Fibroblast of gingiva (primary cell): ENCODE results near the gene UMODL1.
A peak's percentile ranks its signal among the peaks of the same experiment; 100 is the strongest.

ENCODE experiments used
- DNase-seq: peaks from one replicate; pipeline ENCODE4 v3.0.0-alpha.2; 2011; ENCODE audit warnings: low read depth

UMODL1 gene

DNA sequence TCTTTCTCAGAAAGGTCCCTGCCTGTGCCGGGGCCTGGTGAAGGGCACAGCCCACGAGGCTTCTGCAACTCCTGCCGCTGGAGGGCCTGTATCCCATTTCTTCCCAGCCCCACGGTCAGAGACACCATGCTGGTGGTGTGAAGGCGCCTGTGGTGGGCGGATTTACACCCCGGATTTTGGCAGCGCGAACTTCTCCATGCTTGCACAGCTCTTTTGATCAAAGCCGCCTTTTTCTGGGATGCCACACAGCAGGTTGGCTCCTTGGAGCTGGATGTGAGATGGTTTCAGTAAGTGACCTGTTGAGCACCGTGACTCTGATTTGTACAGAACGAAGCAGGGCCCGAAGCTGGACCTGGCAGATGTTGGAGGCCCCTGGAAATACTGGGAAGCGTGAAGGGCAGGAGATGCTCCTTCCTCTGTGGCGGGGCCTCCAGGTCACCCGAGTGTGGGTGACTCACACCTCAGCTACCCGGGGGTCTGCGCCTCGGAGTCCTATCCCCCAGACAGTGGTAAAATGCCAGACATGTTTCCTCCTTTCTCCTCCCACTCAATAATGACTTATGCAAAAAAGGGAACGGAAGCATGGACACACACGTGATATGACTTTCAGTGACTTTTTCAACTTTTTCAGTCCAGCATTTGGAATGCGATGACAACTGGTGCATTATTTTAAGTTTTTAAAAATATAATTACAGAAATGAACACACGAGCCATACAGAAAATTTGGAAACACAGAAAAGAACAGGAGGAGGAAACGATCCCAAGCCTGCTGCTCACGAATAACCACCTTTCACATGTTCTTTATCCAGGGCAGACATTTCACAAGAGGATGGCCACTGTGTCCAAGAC is 9.0 kb downstream of the UMODL1 start:
- no peak for DNase-seq

DNA sequence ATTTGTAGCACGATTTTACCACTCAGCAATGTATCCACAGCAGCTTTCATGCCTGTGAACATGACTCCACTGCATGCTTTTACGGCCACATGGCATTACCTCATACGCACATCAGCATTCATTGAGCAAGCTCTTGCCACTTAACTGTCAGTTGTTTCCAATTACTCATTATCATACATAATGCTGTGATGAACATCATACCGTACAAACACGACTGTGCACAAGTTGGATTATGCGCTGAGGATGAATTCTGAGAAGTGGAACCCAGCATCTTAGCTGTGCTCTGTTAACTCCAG is 9.6 kb downstream of the UMODL1 start:
- peak; percentile 97 for DNase-seq

DNA sequence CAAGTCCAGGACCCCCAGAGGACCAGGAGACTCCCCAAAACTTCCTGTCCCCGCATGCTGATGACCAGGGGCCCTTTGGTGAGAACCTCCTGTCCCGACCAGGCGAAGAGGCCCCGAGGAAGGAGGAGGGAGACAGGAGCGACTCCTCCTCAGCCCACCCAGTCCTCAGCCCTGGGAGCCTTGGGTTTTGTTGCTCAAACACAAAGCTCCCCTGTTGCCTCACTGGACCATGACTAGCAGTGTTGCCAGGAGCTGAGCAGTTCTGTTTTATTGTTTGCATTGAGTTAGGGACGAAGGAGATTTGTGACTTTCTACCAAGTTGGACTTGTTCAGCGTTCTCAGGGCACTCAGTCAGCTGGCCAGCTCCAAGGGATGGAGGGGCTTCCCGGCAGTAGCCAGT is 10.0 kb downstream of the UMODL1 start:
- DNase-seq = peak; percentile 71

DNA sequence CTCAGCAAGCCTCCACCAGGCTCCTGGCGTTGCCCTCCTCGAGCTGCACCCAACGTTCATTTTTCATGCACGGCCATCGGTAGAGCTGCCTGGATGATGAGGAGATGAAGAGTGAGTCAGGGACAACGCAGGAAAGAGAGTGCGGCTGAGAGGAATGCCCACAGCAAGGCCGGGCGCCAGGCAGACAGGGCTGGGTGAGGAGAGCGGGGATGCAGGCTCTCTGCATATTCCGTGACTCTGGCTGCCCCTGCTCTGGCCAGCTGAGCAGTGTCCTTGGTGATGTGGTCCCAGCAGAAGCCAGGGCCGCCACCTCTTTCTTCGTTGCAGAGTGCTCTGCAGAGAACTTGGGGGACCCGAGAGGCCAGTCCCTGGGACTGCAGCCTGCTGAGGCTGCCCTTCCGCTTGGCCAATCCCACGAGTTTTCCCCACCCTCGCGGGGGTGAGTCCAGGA is 10.8 kb downstream of the UMODL1 start:
- DNase-seq = no peak

DNA sequence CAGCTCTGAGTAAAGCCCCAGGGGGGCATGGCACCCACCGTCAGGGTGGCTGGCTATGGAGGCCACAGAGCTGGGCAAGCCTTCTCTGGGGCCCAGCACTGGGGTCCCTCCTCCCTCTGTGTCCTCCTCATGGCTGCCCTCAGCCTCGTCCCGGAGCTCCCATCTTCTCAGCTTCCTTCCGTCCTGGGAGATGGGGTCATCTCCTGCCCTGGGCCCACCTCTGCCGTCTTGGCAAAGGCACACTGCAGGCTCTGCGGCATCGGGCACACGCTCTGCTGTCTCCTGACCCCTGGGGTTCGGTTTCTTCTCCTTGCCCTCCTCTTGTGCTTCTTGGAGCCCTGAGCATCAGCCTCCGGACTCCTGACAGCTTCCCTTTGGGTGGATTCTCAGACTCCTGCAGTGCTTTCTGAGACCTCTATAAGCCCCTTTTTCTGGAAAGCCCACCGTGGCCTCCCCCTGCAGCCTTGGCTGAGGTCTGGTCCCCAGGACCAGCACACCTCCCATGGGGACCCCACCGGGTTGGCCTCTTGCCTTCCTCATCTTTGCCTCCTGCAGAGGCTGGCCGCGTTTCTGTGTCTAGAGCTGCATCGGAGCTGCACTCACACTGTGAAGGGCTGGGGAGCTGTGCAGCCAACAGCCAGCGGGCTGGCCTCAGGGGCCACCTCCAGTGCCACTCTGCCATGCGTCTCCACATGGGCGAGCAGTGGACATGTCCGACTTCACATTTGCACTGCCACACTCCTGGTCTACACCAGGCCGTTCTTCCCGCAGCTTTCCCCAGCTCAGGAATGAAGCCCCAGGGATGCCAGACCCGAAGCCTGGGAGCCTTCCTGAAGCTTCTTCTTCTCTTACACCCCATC is 11.6 kb downstream of the UMODL1 start:
- DNase-seq = no peak

DNA sequence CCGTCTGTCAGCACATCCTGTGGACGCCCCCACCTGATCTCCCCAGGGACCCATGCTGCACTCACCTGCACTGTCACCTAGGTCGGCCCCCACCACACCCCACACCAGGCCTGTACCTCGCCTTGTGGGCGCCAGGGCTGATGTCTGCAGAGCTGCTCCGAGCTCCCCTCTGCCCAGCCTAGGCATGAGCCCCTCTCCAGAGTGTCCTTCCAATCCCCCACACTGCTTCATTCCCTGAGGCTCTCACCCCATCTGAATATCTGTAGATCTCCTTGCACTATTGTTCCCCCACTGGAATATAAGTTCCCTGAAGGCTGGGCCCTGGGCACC is 12.2 kb downstream of the UMODL1 start:
- DNase-seq = no peak

DNA sequence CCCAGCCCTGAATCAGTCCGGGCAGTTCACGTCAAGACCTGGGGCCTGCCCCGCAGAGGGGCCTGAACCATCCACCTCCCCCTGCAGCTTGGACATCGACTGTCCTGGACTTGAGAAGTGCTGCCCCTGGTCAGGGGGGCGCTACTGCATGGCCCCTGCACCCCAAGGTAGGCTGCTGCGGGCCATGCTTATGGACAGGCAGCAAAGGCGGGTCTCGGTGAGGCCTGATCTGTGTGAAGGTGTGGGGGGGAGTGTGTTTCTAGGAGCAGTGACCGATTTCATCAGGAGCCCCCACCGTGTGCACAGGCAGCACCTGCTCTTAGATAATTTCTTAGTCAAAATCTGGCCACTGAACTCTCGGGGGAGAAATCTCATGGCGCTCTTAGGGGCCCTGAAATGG is 13.0 kb downstream of the UMODL1 start:
- no peak for DNase-seq

DNA sequence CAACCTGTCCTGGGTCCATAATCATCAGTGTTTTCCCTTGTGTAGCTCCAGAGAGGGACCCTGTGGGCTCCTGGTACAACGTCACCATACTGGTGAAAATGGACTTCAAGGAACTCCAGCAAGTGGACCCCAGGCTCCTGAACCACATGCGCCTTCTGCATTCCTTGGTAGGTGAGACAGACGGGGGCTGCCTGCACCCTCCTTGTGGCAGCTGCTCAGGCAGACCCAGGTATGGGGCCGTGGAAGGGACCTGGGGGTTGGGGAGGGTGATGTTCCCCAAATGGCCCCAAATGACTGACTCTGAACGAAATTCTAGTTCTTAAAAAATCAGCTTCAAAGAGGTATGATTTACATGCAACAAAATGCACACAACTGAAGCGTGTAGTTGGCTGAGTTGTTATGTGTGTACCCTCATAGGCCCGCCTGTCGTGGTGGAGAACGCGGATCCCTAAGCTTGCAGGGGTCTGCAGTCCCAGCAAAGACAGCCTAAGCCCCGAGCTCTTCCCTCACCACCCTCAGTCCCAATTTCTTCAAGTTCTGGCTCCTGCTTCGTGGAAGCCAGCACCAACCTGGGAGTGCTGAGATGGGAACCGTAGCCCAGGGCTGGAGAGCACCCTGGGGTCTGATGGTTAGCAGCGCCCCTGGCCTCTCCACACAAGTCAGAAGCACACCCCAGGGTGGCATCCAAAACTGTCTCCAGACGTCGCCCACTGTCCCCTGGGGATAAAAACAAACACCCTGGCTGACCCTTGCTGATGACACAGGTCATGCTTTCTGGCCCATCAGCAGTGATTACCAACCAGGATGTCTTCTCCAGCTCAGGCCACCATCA is 14.3 kb downstream of the UMODL1 start:
- no peak for DNase-seq

DNA sequence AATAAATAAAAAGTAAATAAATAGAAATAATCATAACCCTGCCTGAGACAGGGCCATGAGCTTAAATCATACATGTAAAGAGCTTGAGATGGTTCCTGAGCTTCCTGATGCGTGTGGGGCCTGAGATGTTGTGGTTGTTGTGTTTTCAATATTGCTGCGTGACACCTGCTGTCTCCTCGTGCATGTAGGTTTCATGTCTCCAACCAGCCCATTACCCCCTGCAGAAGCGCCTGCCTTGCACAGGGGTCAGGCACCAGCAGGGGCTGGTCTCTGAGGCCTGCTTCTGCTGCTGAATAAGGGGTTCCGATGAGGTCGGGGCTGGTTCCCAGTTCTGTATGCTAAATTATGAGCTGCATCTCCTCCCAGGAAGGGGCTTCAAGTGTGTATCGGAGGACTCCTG is 15.9 kb downstream of the UMODL1 start:
- DNase-seq = no peak

DNA sequence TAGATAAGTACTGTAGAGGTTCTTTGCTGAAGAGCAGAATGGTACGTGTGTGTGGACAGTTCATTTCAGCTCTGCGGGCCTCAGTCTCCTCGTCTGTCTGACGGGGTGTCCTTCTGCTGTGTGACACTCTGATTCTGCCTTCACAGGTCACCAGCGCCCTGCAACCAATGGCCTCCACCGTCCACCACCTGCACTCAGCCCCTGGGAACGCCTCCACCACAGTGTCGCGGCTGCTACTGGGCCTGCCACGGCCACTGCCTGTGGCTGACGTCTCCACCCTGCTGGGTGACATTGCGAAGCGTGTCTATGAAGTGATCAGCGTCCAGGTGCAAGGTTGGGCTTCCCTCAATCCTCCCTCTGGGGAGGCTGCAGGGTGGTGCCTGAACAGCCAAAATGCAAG is 17.0 kb downstream of the UMODL1 start:
- DNase-seq = no peak

DNA sequence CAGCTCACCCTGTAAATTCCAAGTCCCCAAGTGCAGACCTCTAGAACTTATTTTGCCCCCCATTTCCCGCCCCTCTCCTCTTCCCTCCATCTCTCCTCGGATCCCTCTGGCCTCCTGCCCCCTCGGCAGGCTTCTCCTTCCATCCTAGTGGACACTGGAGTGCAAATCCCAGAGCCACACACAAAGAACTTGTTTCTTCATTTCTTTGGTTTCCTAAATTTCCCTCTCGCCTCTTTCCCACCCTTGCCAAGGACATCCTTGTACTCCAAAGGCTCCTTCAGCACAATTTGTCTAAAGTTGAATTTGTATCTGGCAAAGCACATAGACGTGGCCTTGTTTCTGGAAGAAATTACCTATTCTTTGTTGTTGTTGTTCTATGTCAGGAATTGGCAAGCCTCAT is 17.5 kb downstream of the UMODL1 start:
- no peak for DNase-seq

DNA sequence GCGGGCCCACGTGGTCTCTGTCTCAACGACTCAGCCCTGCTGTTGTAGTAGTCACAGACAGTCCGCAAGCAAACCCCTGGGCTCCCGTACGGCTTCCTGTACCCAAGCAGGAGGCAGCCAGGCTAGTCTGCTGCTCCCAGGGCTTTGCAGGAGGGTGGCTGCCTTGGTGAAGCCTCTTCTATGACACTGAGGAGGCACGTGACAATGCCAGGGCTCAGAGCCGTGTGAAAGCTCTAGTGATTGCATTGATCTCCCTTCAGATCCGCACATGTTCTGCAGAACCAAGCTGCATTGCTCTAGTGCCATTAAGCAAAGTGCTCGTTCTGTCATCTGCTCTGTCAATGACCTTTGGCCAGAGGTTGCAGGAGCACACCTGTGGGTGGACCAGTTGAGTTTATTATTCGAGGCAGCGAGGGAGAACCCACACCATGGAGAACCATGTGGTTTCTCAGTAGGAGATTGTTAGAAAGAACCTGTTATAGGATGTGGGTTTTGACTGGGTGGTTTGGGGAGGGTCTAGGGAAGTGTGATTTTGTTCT is 18.0 kb downstream of the UMODL1 start:
- no peak for DNase-seq

DNA sequence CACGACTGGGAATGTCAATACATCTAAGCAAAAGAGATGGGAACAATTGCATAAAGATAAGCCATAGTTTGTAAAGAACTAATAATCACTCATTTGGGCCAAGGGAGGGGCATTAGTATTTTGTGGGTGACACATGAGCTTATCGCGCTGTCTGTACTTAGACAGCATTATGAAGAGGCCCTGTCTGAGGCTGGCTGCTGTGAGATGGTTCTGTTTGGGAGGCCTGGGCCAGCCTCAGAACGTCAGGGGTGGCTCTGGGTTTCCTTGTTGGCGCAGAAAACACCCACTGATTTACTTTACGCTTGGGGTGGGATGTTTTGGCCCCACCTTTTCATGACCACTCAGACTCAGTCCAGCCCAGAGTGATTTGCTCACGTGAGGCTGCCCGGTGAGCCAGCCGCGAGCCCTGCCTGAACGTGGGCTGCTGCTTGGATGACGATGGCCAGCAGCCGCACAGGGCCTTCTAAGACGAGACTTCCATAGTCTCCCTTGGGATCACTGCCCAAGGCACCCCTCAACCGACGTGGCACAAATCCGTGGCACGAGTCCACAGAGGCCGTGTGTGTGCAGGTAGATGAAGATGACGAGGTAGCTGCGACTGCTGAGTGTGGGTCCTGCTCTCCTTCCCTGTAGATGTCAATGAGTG is 18.7 kb downstream of the UMODL1 start:
- no peak for DNase-seq

DNA sequence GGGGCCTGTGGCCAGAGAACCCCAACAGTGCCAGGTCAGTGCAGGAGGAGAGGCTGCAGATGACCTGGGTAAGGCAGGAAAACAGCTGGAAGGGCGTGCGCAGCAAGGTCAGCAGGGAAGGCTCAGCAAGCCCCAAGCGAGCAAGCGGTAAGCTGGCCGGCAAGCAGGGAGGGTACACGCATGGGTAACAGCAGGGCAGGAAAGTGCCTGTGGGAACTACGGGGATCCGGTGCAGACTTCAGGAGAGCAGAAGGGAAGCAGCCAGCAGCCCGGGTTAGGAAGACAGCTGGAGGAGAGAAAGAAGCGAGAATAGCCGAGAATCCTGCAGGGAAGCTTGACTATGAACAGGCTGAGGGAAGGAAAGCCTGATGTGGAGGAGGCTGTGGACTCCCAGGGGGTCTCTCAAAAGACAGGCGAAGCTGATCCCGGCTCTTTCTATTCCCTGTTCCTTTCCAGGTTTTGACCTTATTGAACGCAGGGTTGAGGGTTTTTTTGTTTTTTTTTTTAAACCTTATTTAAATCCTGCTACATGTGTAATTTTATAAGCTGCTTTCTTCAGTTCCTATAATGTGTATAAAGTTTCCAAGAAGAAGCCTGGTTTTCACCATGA is 20.9 kb downstream of the UMODL1 start:
- no peak for DNase-seq

DNA sequence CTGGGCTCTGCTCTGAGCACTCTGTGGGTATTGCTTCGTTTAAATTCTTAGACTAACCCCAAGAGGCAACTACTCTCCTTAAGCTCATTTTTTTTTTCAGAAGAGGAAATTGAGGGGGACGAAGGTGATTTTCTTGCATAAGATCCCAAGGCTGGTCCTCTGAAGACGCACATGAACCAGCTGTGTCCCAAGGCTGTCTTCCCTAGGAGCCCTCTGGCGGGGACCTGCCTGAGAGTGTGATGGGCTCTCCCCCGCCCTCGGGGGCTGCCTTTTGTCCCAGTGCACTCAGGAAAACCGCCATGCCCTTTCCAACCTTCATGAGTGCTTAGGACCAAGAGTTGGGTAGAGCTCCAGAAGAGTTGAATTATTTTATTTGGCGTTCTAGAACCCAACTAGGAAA is 21.7 kb downstream of the UMODL1 start:
- no peak for DNase-seq

DNA sequence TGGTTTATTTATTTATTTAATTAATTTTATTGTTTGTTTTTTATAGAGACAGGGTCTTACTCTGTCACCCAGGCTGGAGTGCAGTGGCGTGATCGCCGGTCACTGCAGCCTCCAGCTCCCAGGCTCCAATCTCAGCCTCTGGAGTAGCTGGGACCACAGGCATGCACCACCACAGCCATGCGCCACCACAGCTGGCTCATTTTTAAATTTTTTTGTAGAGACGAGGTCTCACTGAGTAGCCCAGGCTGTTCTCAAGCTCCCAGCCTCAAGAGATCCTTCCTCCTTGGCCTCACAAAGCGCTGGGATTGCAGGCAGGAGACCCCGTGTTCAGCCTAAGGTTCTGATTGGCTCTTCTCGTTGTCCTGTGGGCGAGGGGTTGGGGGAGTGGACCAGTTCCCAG is 22.1 kb downstream of the UMODL1 start:
- no peak for DNase-seq

DNA sequence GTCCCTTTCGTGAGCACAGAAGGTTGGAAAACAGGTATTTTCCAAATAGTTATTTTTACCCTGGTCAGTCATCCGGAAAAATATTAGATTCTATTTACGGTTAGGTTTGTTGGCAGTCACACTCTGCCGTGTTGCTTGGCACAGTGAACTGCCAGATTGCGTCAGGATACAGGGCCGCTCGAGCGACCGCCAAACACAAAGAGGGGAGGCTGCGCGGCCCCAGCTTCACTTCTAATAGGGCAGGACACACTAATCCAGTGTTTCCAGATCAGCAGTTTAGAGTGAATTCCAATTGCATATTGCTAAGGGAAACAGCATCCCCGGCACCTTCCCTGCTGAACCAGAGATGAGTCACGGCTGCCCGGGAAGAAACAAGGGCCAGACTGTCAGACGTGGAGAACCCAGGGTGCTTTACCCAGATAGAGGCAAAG is 22.9 kb downstream of the UMODL1 start:
- peak; percentile 82 for DNase-seq

DNA sequence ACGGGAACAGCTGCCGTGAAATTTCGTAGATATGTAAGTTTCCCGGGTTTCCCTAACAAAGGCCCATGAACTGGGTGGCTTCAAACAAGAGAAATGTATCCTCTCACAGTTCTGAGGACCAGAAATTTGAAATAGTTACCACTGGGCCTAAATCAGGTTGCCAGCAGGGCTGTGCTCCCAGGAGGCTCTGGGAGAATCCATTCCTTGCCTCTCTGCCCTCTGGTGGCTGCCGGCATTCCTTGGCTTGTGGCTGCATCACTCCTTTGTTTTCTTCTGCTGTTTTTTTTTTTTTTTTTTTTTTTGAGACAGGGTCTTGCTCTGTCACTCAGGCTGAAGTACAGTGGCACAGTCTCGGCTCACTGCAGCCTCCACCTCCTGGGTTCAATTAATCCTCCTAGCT is 23.7 kb downstream of the UMODL1 start:
- DNase-seq = no peak

DNA sequence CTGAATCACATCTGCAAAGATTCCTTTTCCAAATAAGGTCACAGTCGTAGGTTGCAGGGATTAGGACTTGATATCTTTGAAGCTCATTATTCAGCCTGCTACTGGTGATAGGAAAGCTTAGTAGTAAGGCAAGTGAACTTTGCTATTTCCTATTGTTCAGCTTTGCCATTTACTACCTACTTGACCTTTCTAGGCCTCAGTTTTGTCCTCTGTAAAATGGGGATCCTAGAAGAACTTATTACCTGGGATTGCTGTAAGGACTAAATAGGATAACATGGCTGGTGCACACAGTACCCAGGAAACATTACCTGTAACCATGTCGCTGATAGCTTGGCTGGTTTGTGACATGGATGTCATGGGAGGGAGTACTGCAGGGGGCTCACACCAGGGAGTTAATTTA is 24.5 kb downstream of the UMODL1 start:
- no peak for DNase-seq

DNA sequence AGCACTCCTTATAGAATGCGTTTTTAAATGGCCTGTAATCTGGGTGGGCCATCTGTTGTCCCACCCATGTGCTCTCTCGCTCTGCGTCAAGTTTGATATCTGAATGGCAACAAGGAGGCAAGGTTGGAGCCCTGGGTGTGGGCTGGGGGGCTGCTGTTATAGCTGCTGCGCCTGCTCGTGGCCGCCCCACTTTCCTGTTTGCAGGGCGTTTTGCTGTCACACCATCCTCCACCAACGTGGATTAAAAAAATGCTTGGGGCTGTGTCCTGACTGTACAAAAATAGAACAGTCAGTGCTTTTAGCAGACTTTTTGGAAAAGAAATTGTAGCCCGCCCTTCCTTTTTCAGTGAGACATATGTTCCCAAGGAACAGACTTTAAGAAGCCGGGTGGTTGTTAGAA is 25.4 kb downstream of the UMODL1 start:
- DNase-seq = no peak

DNA sequence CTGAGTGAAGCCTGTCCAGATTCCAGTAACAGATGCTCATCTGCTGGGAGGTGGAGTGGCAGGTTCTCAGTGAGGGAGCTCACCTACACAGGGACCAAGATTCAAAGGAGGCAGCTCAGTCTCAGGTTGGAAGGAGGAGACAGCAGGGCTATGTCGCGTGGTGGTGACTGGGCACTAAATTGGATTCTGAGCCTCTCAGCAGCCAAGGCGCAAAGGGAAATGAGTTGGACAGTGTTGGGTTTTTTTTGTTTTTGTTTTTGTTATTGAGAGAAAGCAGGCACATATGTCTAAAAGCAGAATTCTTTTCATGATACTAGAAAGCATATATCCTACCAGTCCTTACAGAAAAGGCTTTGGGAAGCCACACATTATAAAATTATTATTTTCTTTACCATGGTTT is 26.2 kb downstream of the UMODL1 start:
- DNase-seq = no peak
